Measurements from ENCODE around the gene RNASE1.

GRCh38 chr14:20757965-20758364 lies 44.7 kb downstream of the RNASE1 start:
- TF ChIP-seq, protein P1, sequence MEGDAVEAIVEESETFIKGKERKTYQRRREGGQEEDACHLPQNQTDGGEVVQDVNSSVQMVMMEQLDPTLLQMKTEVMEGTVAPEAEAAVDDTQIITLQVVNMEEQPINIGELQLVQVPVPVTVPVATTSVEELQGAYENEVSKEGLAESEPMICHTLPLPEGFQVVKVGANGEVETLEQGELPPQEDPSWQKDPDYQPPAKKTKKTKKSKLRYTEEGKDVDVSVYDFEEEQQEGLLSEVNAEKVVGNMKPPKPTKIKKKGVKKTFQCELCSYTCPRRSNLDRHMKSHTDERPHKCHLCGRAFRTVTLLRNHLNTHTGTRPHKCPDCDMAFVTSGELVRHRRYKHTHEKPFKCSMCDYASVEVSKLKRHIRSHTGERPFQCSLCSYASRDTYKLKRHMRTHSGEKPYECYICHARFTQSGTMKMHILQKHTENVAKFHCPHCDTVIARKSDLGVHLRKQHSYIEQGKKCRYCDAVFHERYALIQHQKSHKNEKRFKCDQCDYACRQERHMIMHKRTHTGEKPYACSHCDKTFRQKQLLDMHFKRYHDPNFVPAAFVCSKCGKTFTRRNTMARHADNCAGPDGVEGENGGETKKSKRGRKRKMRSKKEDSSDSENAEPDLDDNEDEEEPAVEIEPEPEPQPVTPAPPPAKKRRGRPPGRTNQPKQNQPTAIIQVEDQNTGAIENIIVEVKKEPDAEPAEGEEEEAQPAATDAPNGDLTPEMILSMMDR (conservative IDR thresholded peaks at IDR 0.05; ENCODE audit: low read length) = peak; percentile 78
- no peak for TF ChIP-seq EZH2phosphoT487 (IDR thresholded peaks at IDR 0.05; ENCODE audit: borderline replicate concordance)
